A673 (cell line): ENCODE results near the gene GPR33. TPM values are rescaled to one million over a fixed set of nuclear protein-coding genes. Genes with fewer than 3 reads are reported as not detected.
"Not testable (repeated sequence)": the region's sequence is repeated elsewhere in the genome, so short reads cannot be mapped to it uniquely, and the experiment has no call there.

Experiments
- BruUV-seq: library from RNA; stranded (reverse); fragments of 400-500 nt; replicated peaks from 2 replicates; lab custom pipeline; 2021; lab: Mats Ljungman, UMichigan
- CTCF ChIA-PET: fragments of 300-600 bp; sonication (Branson Sonifier 250); formaldehyde crosslinking; loops from one replicate; lab custom pipeline; 2022; ENCODE audit warnings: antibody characterized with exemption; lab: Charles Lee
- POLR2A ChIA-PET: fragments of 300-600 bp; sonication (Branson Sonifier 250); formaldehyde crosslinking; loops from one replicate; lab custom pipeline; 2022; ENCODE audit warnings: antibody characterized with exemption; ENCODE audit not compliant: low non-redundant PET; lab: Charles Lee
- DNase-seq: peaks from one replicate; pipeline ENCODE4 v3.0.0-alpha.2; 2015; ENCODE audit warnings: low spot score
- H3K27ac ChIP-seq: fragments of 200-600 bp; sonication (generic); 2 replicates; pipeline ENCODE4 v1.5.1; 2016; ENCODE audit warnings: mixed run types, low read depth, mild to moderate bottlenecking, mixed read lengths, antibody characterized with exemption, low read length; ENCODE audit not compliant: poor library complexity, severe bottlenecking
- H3K27me3 ChIP-seq: fragments of 200-600 bp; sonication (generic); replicated peaks from 2 replicates; pipeline ENCODE4 v1.6.1; 2017; ENCODE audit warnings: mixed run types, low read depth, mild to moderate bottlenecking, mixed read lengths, antibody characterized with exemption, low read length; ENCODE audit not compliant: insufficient read depth, poor library complexity
- H3K36me3 ChIP-seq: fragments of 200-600 bp; sonication (generic); 2 replicates; pipeline ENCODE4 v1.6.1; 2016; ENCODE audit warnings: mixed run types, mild to moderate bottlenecking, mixed read lengths, antibody characterized with exemption, low read length; ENCODE audit not compliant: insufficient read depth, poor library complexity, severe bottlenecking
- H3K4me1 ChIP-seq: fragments of 200-600 bp; sonication (generic); 2 replicates; pipeline ENCODE4 v1.6.1; 2017; ENCODE audit warnings: mixed run types, mild to moderate bottlenecking, mixed read lengths, antibody characterized with exemption, low read length; ENCODE audit not compliant: insufficient read depth, poor library complexity, severe bottlenecking
- H3K4me3 ChIP-seq: fragments of 200-600 bp; sonication (generic); 2 replicates; pipeline ENCODE4 v1.5.1; 2016; ENCODE audit warnings: low read depth, mixed run types, mild to moderate bottlenecking, mixed read lengths, low read length; ENCODE audit not compliant: poor library complexity, severe bottlenecking
- H3K9me3 ChIP-seq: fragments of 200-600 bp; sonication (generic); 2 replicates; pipeline ENCODE4 v1.6.1; 2016; ENCODE audit warnings: mixed run types, low read depth, mild to moderate bottlenecking, mixed read lengths, antibody characterized with exemption, low read length; ENCODE audit not compliant: poor library complexity, severe bottlenecking
- CTCF ChIP-seq: fragments of 300-800, 200-600 bp; sonication (generic); conservative IDR thresholded peaks from 2 replicates; pipeline ENCODE4 v1.5.1; 2017; ENCODE audit warnings: low read depth, mild to moderate bottlenecking, antibody characterized with exemption, low read length, moderate library complexity, mixed read lengths
- EZH2 ChIP-seq: fragments of 200-600 bp; sonication (generic); IDR thresholded peaks from 2 replicates; pipeline ENCODE4 v1.6.1; 2017; ENCODE audit warnings: borderline replicate concordance, low read depth, mild to moderate bottlenecking, mixed read lengths, antibody characterized with exemption, low read length; ENCODE audit not compliant: poor library complexity, severe bottlenecking
- intact Hi-C: fragments of 100-400 bp; cut with micrococcal nuclease; formaldehyde crosslinking; loops from one replicate; pipeline ENCODE4 v1.10.0; 2022; ENCODE audit not compliant: unreplicated experiment
- total RNA-seq: library from RNA; stranded (reverse); gene quantifications from 2 replicates; pipeline ENCODE4 v1.2.3, GENCODE V29; 2021

The GPR33 gene
- total RNA-seq, 1 experiment from 2014 or later, result not detected

- Histone ChIP-seq H3K27me3 (no peaks in the 10 kb centered on the region), H3K36me3 (no peaks in the 10 kb centered on the region), H3K27ac (no peak overlapping the region), H3K9me3 (no peaks in the 10 kb centered on the region), H3K4me3 (no peak overlapping the region), H3K4me1 (peaks cover 6% of the 10 kb centered on the region)
- DNase-seq, result no peak
- intact Hi-C loops, result no loop called here
- BruUV-seq, result no TSS peak
- no peak for TF ChIP-seq EZH2
- no peak for TF ChIP-seq CTCF
- ChIA-PET CTCF (no interaction called here), POLR2A (no interaction called here)
These were observed 48.3 kb downstream of the GPR33 start for GRCh38 chr14:31439561-31439960.

- H3K9me3 ChIP-seq, H3K36me3 ChIP-seq, BruUV-seq, POLR2A ChIA-PET, CTCF ChIA-PET, H3K4me1 ChIP-seq, DNase-seq, intact Hi-C loops, H3K27me3 ChIP-seq, H3K4me3 ChIP-seq, H3K27ac ChIP-seq: not testable (repeated sequence)
These were observed 50.7 kb downstream of the GPR33 start for GRCh38 chr14:31437045-31437691.

- H3K27ac ChIP-seq, result no peak overlapping the region
- TF ChIP-seq EZH2 (no peak), CTCF (no peak)
- peaks cover 6% of the 10 kb centered on the region for H3K4me1 ChIP-seq
- no peak overlapping the region for H3K4me3 ChIP-seq
- peaks cover 2% of the 10 kb centered on the region for H3K36me3 ChIP-seq
- no peaks in the 10 kb centered on the region for H3K27me3 ChIP-seq
- intact Hi-C loops, result no loop called here
- peak; percentile 50 for DNase-seq
- ChIA-PET CTCF (no interaction called here), POLR2A (no interaction called here)
- BruUV-seq, result no TSS peak
- no peaks in the 10 kb centered on the region for H3K9me3 ChIP-seq
These were observed 52.6 kb downstream of the GPR33 start for GRCh38 chr14:31435276-31435675.

Other genes starting within 250 kb of the GPR33 start
- 16.0 and 19.0 TPM in 2 replicates for gene HEATR5A, start 67.5 kb downstream of the GPR33 start, total RNA-seq
- gene DTD2, start 30.5 kb downstream of the GPR33 start, total RNA-seq, result 24.3 and 25.3 TPM in 2 replicates
- gene NUBPL, start 73.4 kb upstream of the GPR33 start, total RNA-seq, result 11.6 and 15.5 TPM in 2 replicates